ENCODE results near the gene TRABD2A.
"Not testable (repeated sequence)": the region's sequence is repeated elsewhere in the genome, so short reads cannot be mapped to it uniquely, and the experiment has no call there.

TRABD2A gene

GRCh38 chr2:84880645-84881521 is at the start of gene TRABD2A:
Gene TRABD2A (minus strand): TSS chr2:84881084. CDS start chr2:84881039, 45 bp downstream.
- no peak for DNase-seq

- no peak for DNase-seq
Observed at GRCh38 chr2:84927275-84927627, 46.4 kb upstream of the TRABD2A start.

GRCh38 chr2:84925724-84926376 is 45.0 kb upstream of the TRABD2A start:
- DNase-seq, result peak; percentile 90

- no peak for DNase-seq
Observed at GRCh38 chr2:84925336-84925723, 44.4 kb upstream of the TRABD2A start.

GRCh38 chr2:84924173-84925106 is 43.6 kb upstream of the TRABD2A start:
- DNase-seq, result no peak

- DNase-seq, result no peak
Observed at GRCh38 chr2:84923009-84923408, 42.1 kb upstream of the TRABD2A start.

- DNase-seq, result no peak
Observed at GRCh38 chr2:84919885-84920580, 39.1 kb upstream of the TRABD2A start.

- DNase-seq, result no peak
Observed at GRCh38 chr2:84918430-84918829, 37.5 kb upstream of the TRABD2A start.

- not testable (repeated sequence) for DNase-seq
Observed at GRCh38 chr2:84917821-84918220, 36.9 kb upstream of the TRABD2A start.

GRCh38 chr2:84915675-84916074 is 34.8 kb upstream of the TRABD2A start:
- DNase-seq, result not testable (repeated sequence)

GRCh38 chr2:84914334-84914733 is 33.5 kb upstream of the TRABD2A start:
- DNase-seq, result no peak

GRCh38 chr2:84912984-84913383 is 32.1 kb upstream of the TRABD2A start:
- no peak for DNase-seq

- DNase-seq, result no peak
Observed at GRCh38 chr2:84911135-84911678, 30.3 kb upstream of the TRABD2A start.

GRCh38 chr2:84908948-84909713 is 28.2 kb upstream of the TRABD2A start:
- DNase-seq, result no peak

GRCh38 chr2:84906900-84907714 is 26.2 kb upstream of the TRABD2A start:
- DNase-seq, result peak; percentile 19

GRCh38 chr2:84906108-84906899 is 25.4 kb upstream of the TRABD2A start:
- DNase-seq, result no peak

GRCh38 chr2:84905181-84906107 is 24.6 kb upstream of the TRABD2A start, which contains the start of gene TMSB10:
Gene TMSB10 (plus strand): TSS chr2:84905656.
- DNase-seq, result peak; percentile 63

- peak; percentile 61 for DNase-seq
Observed at GRCh38 chr2:84904717-84905174, 23.9 kb upstream of the TRABD2A start.

Data from DMS79 treated with DMSO at 0.1 percent for 48 hours (cell line).